Fibroblast of lung (primary cell): ENCODE results near the gene FGF1. TPM values are rescaled to one million over a fixed set of nuclear protein-coding genes. Genes with fewer than 3 reads are reported as not detected.
A peak's percentile ranks its signal among the peaks of the same experiment; 100 is the strongest.

ENCODE experiments used
- DNase-seq, 2 donors: peaks; one replicate each; pipeline versions ENCODE4 v3.0.0 to v3.0.0-alpha.2; 2010; ENCODE audit warnings: low read depth in 2 of 2
- H2AFZ ChIP-seq: 2 replicates; pipeline ENCODE4 v1.5.1; 2012; ENCODE audit warnings: low read length, control low read depth, inconsistent platforms
- H3K27ac ChIP-seq: 2 replicates; pipeline ENCODE4 v1.5.1; 2011; ENCODE audit warnings: low read length, control low read depth; ENCODE audit not compliant: insufficient read depth
- H3K27me3 ChIP-seq: 2 replicates; pipeline ENCODE4 v1.5.1; 2011; ENCODE audit warnings: mild to moderate bottlenecking, low read length; ENCODE audit not compliant: control insufficient read depth, insufficient read depth
- H3K36me3 ChIP-seq: 2 replicates; pipeline ENCODE4 v1.5.1; 2011; ENCODE audit warnings: low read length; ENCODE audit not compliant: control insufficient read depth, insufficient read depth
- H3K4me1 ChIP-seq: 2 replicates; pipeline ENCODE4 v1.5.1; 2011; ENCODE audit warnings: low read length; ENCODE audit not compliant: control insufficient read depth, insufficient read depth; ENCODE audit errors: extremely low read depth
- H3K4me2 ChIP-seq: 2 replicates; pipeline ENCODE4 v1.5.1; 2011; ENCODE audit warnings: low read length, control low read depth; ENCODE audit not compliant: insufficient read depth; ENCODE audit errors: extremely low read depth
- H3K4me3 ChIP-seq, 4 experiments: fragments of 200-600 bp in 1 of 4; sonication (generic) in 1 of 4; replicated peaks in 1 of 4; 2 replicates each; pipeline ENCODE4 v1.5.1; 2011 to 2016; ENCODE audit warnings: low read length in 4 of 4, low read depth in 3 of 4, mild to moderate bottlenecking in 3 of 4, control low read depth in 2 of 4, inconsistent platforms in 1 of 4, mixed read lengths in 1 of 4; ENCODE audit not compliant: insufficient read depth in 1 of 4; ENCODE audit errors: control extremely low read depth in 1 of 4
- H3K79me2 ChIP-seq: 2 replicates; pipeline ENCODE4 v1.5.1; 2012; ENCODE audit warnings: mild to moderate bottlenecking, low read length, inconsistent platforms; ENCODE audit not compliant: control insufficient read depth, insufficient read depth
- H3K9ac ChIP-seq: 2 replicates; pipeline ENCODE4 v1.5.1; 2011; ENCODE audit warnings: mild to moderate bottlenecking, low read length, control low read depth; ENCODE audit not compliant: insufficient read depth
- H3K9me3 ChIP-seq: 2 replicates; pipeline ENCODE4 v1.5.1; 2012; ENCODE audit warnings: low read depth, low read length; ENCODE audit not compliant: control insufficient read depth, insufficient read depth
- H4K20me1 ChIP-seq: 2 replicates; pipeline ENCODE4 v1.5.1; 2011; ENCODE audit warnings: low read length; ENCODE audit not compliant: control insufficient read depth, insufficient read depth; ENCODE audit errors: extremely low read depth
- CTCF ChIP-seq, 2 donors: IDR thresholded peaks in 1 of 2; conservative IDR thresholded peaks in 1 of 2; 1 replicate in 1 of 2; 2 replicates in 1 of 2; pipeline ENCODE4 v1.5.1; 2011 to 2012; ENCODE audit warnings: low read length in 2 of 2, control low read depth in 1 of 2, inconsistent platforms in 1 of 2, low read depth in 1 of 2, mild to moderate bottlenecking in 1 of 2
- EZH2 ChIP-seq: IDR thresholded peaks from 2 replicates; pipeline ENCODE4 v1.5.1; 2012; ENCODE audit warnings: low read length, control low read depth, mild to moderate bottlenecking; ENCODE audit errors: missing control alignments
- polyA plus RNA-seq, 2 donors: library from polyadenylated mRNA; depleted of rRNA in 1 of 2; stranded (reverse) in 1 of 2; unstranded in 1 of 2; fragments of >200 nt; gene quantifications; 2 replicates each; pipeline ENCODE4 v1.2.1, GENCODE V29; 2011 to 2012; ENCODE audit warnings: missing spikeins in 1 of 2
- total RNA-seq: library from RNA; depleted of rRNA; stranded (reverse); fragments of >200 nt; gene quantifications from 2 replicates; pipeline ENCODE4 v1.2.1, GENCODE V29; 2014

FGF1 gene
- total and polyA plus RNA-seq, 2 donors (not counting 1 experiment from before 2014, with no cell fraction given), result 3.5 to 17.7 TPM

- Histone ChIP-seq H3K79me2 (no peaks in the 10 kb centered on the region), H3K9ac (no peak overlapping the region), H3K4me2 (peak overlapping the region; percentile 42), H3K27ac (peak overlapping the region; percentile 70), H3K4me1 (peaks cover 16% of the 10 kb centered on the region), H2AFZ (no peak overlapping the region), H3K4me3 (no peak overlapping the region), H3K9me3 (no peaks in the 10 kb centered on the region), H3K27me3 (no peaks in the 10 kb centered on the region), H4K20me1 (no peaks in the 10 kb centered on the region), H3K36me3 (no peaks in the 10 kb centered on the region)
- TF ChIP-seq CTCF (conservative IDR thresholded peaks at IDR 0.05 in 1 of 2, IDR thresholded peaks at IDR 0.05 in 1 of 2; ENCODE audit: low read depth in 1 of 2, low read length in 2 of 2) (no peak), EZH2 (no peak)
- peak in 1 of 2 donors; percentile 8 for DNase-seq
These were observed 39.6 kb upstream of the FGF1 start for GRCh38 chr5:142725231-142726187.

DNA sequence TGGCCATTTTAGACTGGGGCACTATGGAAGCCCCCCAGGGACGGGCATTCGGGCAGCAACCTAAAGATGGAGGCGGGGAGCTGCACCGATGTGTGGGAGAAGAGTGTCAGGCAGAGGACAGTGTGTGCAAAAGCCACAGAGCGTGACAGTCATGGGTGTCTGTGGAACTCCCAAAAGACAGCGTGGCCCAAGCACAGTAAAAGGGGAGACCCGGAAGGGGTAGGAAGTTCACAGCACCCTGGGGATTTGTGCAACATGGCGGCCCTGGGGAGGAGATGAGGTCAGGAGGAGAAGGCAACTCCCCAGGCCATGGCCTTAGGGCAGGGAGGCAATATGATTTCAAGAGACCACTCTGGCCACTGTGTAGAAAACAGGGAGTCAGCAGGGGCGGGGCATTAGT lies 38.9 kb upstream of the FGF1 start:
- H4K20me1 ChIP-seq, result no peaks in the 10 kb centered on the region
- H3K4me1 ChIP-seq, result peaks cover 19% of the 10 kb centered on the region
- no peaks in the 10 kb centered on the region for H3K9me3 ChIP-seq
- H3K79me2 ChIP-seq, result no peaks in the 10 kb centered on the region
- no peaks in the 10 kb centered on the region for H3K36me3 ChIP-seq
- no peak overlapping the region for H3K4me2 ChIP-seq
- no peak for DNase-seq
- H2AFZ ChIP-seq, result no peak overlapping the region
- H3K27me3 ChIP-seq, result no peaks in the 10 kb centered on the region
- no peak for TF ChIP-seq EZH2
- no peak for TF ChIP-seq CTCF (conservative IDR thresholded peaks at IDR 0.05 in 1 of 2, IDR thresholded peaks at IDR 0.05 in 1 of 2; ENCODE audit: low read depth in 1 of 2, low read length in 2 of 2)
- no peak overlapping the region for H3K9ac ChIP-seq
- H3K4me3 ChIP-seq, result no peak overlapping the region
- H3K27ac ChIP-seq, result peak overlapping the region; percentile 70

DNA sequence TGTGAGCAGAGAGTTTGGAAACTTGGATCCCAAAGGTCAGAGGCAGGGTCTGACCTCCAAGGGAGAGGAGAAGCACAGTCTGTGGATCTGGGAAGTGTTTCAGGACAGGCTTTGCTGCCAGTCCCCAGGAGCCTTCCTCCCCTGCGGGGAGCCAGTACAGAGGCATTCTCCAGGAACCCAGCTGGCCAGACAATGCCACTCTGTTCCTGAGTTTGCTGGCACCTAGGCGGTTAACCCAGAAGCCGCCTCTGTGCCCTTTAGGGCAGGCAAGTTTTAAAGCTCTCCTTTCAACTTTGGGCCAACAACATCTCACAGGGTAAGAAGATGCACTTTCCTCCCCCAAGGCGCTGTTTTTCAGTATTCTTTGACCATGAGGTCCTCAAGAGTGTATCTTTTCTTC lies 37.0 kb upstream of the FGF1 start:
- no peaks in the 10 kb centered on the region for H3K36me3 ChIP-seq
- no peak overlapping the region for H2AFZ ChIP-seq
- no peaks in the 10 kb centered on the region for H3K79me2 ChIP-seq
- H3K4me2 ChIP-seq, result no peak overlapping the region
- H3K27me3 ChIP-seq, result no peaks in the 10 kb centered on the region
- DNase-seq, result no peak
- no peak overlapping the region for H3K9ac ChIP-seq
- TF ChIP-seq CTCF (conservative IDR thresholded peaks at IDR 0.05 in 1 of 2, IDR thresholded peaks at IDR 0.05 in 1 of 2; ENCODE audit: low read depth in 1 of 2, low read length in 2 of 2) (no peak), EZH2 (no peak)
- no peaks in the 10 kb centered on the region for H3K9me3 ChIP-seq
- no peak overlapping the region for H3K27ac ChIP-seq
- H3K4me1 ChIP-seq, result peaks cover 19% of the 10 kb centered on the region
- no peak overlapping the region for H3K4me3 ChIP-seq
- no peaks in the 10 kb centered on the region for H4K20me1 ChIP-seq
